ENCODE measurements around the gene ADM5. TPM values are rescaled to one million over a fixed set of nuclear protein-coding genes. Genes with fewer than 3 reads are reported as not detected.

Gene ADM5
- total RNA-seq (10 to 100 TPM in 1 of 7 donors, 1 to 10 TPM in 6; 1.4 to 14.2 (median 5.0) TPM), polyA plus RNA-seq (1 to 10 TPM; 1.5 to 3.6 (median 3.5) TPM)
- long read RNA-seq, donor 1, partial matches to known transcripts, result 0 of 2 reads
- long read RNA-seq, donor 1, other reads (novel, unspliced or antisense), result 0 of 2 reads
- long read RNA-seq, donor 2, partial matches to known transcripts, result 0 of 4 reads
- long read RNA-seq, donor 2, other reads (novel, unspliced or antisense), result 0 of 4 reads

DNA sequence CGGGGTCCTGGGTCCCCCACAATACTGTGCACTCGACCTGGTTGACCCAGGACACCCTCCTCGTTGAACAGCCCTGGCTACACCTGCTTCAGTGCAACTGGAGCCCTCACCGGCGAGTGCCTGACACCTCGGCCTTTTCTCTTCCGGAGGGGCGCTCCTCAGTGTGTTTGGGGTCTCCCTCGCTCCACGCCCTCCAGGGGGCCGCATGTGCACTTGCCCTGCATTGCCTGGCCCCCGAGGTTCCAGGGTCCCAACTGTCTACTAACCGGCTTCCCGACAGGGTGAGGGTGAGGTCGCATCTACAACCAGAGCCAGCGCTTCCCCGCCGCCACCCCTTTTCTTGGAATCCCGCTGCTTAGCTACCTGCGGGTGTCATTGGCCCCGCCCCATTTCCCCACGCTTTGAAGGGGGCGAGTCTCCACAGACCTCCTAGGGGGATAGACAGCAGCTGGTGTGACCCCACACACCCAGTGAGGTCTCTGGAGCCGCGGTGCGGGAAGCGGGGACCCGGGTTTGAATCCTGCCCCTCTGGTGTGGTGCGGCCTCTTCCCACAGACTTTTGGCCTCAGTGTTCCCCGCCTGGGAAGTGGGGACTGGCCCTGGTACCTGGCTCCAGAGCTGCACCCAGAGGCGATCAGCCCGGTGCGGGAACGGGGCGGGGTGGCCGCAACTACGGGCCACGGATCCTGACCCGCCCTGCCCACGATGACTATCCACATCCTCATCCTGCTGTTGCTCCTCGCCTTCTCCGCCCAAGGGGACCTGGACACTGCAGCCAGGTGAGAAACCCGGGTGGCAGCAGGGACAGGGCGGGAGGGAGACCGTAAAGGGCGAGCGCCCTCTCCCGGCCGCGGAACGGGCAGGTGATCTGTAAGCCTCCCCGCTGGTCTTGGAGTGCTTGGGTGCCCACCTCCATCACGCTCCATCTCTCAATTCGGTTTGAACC is at the start of gene ADM5:
Gene ADM5 (plus strand): TSS at position 462 of the 946 bp plus-strand sequence. CDS start 244 bp downstream, at position 706.
- H3K27ac ChIP-seq, result peak within 1 kb of the TSS; percentile 35 to 83 (median 76)
- peaks cover 4 to 47% (median 32%) of the 10 kb centered on the region in 6 donors for H3K36me3 ChIP-seq
- TF ChIP-seq POLR2AphosphoS5 (IDR thresholded peaks at IDR 0.05) (peak; percentile 61 to 77 (median 64)), POLR2A (IDR thresholded peaks at IDR 0.05) (no peak), CTCF (IDR thresholded peaks at IDR 0.05 in 8 of 11, conservative IDR thresholded peaks at IDR 0.05 in 3 of 11) (peak in 8 of 11 experiments; percentile 33 to 62 (median 54))
- 40 to 48% (median 46%) methylated on average over 44 to 54 of the region's 54 CpGs for WGBS, 5 donors
- peaks cover 0 to 41% (median 16%) of the 10 kb centered on the region in 7 donors for H3K27me3 ChIP-seq (replicated peaks in 1 of 7)
- H3K4me3 ChIP-seq, result peak within 1 kb of the TSS; percentile 29 to 72 (median 46)
- peaks cover 22 to 80% (median 49%) of the 10 kb centered on the region in 6 donors for H3K4me1 ChIP-seq
- no peaks in the 10 kb centered on the region for H3K9me3 ChIP-seq
- peak; percentile 84 for DNase-seq
- intact Hi-C loops (cut with DNase I; ENCODE audit: low total_unique reads), result no loop called here

DNA sequence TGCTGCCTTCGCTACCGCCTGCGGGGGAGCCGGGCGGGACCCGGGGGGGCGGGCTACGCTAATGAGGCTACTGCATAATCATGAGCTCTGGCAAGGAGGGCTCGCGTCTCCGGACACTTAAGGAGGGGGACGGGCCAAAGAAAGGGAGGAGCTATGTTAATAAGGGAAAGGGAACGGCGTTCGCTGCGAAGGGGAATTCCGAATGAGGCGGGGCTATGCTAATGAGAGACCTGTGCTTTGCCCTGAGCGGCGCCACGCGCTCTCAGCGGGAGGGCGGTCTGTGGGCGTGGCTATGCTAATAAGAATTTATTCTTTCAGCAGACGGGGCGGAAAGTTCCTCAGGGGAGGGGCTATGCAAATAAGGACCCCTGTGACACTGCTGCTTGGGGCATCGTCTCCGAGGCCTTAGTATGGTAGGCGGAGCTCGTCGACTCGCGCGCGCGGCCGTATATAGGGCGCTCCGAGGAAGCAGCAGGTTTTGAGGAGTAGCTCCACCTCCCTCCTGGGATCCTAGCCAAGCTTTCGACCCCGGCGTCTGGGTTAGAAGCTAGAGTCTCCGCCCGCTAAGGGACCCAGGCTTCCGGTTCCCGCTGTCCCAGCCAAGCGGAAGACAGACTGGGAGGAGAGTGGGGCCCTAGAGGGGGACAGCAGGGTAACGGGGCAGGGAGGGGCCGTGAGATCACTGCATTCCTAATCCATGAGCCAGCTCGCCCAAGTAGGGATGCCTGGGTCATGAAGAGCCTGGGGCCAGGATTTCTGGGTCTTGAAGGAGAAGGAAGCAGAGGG is 49.1 kb upstream of the ADM5 start, which contains the start of gene RRAS:
Gene RRAS (minus strand): TSS at position 31 of the 786 bp plus-strand sequence. CDS start 45 bp downstream, outside the sequence.
- TF ChIP-seq POLR2A (IDR thresholded peaks at IDR 0.05) (peak in 2 of 3 donors; percentile 38 to 88), POLR2AphosphoS5 (IDR thresholded peaks at IDR 0.05) (peak; percentile 94 to 99 (median 95)), CTCF (IDR thresholded peaks at IDR 0.05 in 8 of 11, conservative IDR thresholded peaks at IDR 0.05 in 3 of 11) (peak in 3 of 11 experiments; percentile 22 to 39 (median 25))
- intact Hi-C loops (cut with DNase I; ENCODE audit: low total_unique reads), result no loop called here
- 0% methylated on average over 29 to 51 of the region's 51 CpGs for WGBS, 5 donors

DNA sequence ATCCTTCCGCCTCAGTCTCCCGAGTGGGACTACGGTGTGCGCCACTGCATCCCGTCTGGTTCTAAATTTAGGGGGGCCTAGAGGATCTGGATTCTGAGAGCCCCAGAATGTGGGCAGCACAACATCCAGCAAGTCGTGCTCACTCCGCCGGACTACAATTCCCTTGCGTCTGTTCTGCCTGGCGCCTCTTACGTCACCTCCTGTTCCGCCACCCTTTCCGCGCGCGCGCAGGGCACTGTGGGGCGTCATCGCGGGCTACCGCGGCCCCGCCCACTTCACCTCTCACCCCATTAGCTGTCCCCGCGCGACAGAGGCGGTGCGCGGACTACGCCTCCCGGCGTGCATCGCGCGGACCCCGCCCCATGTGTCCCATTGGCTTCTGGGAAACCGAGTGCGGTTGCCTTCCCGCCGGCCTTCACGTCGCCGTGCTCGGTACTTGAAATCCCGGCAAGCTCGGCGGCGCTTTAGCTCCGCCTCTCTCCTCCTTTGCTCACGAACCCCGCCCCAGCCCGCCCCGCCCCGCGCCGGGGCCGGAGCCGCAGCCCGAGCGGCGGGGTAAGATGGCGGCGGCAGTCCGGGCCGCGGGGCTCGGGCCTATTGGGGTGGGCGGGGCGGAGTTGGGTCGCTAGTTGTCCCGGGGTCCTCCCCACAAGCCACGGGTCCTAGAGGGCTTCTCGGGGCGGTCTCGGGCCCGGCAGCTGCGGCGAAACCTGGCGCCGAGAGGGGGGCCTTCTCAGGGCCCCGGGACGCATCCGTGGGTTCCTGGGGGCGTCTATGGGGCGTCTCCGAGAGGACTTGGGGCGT is 47.5 kb upstream of the ADM5 start, which contains the start of gene SCAF1:
Gene SCAF1 (plus strand): TSS at position 522 of the 804 bp plus-strand sequence. CDS start 2,818 bp downstream, outside the sequence.
- no peaks in the 10 kb centered on the region for H3K9me3 ChIP-seq
- peaks cover 0 to 25% (median 16%) of the 10 kb centered on the region in 6 donors for H3K36me3 ChIP-seq
- H3K27ac ChIP-seq, result peak within 1 kb of the TSS; percentile 89 to 98 (median 95)
- DNase-seq, result peak; percentile 99
- WGBS, 5 donors, result 0 to 1% (median 1%) methylated on average over 44 to 87 of the region's 87 CpGs
- no peaks in the 10 kb centered on the region for H3K27me3 ChIP-seq (replicated peaks in 1 of 7)
- TF ChIP-seq CTCF (IDR thresholded peaks at IDR 0.05 in 8 of 11, conservative IDR thresholded peaks at IDR 0.05 in 3 of 11) (peak in 1 of 11 experiments; percentile 32), POLR2A (IDR thresholded peaks at IDR 0.05) (peak in 2 of 3 donors; percentile 73 to 78), POLR2AphosphoS5 (IDR thresholded peaks at IDR 0.05) (peak; percentile 97)
- peak within 1 kb of the TSS; percentile 62 to 98 (median 86) for H3K4me3 ChIP-seq
- intact Hi-C loops (cut with DNase I; ENCODE audit: low total_unique reads), result no loop called here
- H3K4me1 ChIP-seq, result peaks cover 15 to 79% (median 66%) of the 10 kb centered on the region in 6 donors

More for the DNA sequence above, 49.1 kb upstream of the ADM5 start, which contains the start of gene RRAS:
- Histone ChIP-seq H3K4me3 (peak within 1 kb of the TSS; percentile 54 to 98 (median 78)), H3K9me3 (no peaks in the 10 kb centered on the region), H3K27me3 (replicated peaks in 1 of 7) (no peaks in the 10 kb centered on the region), H3K4me1 (peaks cover 18 to 89% (median 75%) of the 10 kb centered on the region in 6 donors), H3K36me3 (peaks cover 0 to 14% (median 2%) of the 10 kb centered on the region in 6 donors), H3K27ac (peak within 1 kb of the TSS; percentile 89 to 98 (median 95))
- peak; percentile 99 for DNase-seq

Measured in spleen (tissue), 13 donors.